K562 (cell line): ENCODE data around the gene NR1D2.

ENCODE experiments used
- ARNT ChIP-seq, 2 experiments: fragments of 450-650 bp; IDR thresholded peaks; 2 replicates each; pipeline ENCODE4 v1.6.1; 2016; ENCODE audit warnings: mild to moderate bottlenecking in 1 of 2
- TF ChIP-seq, protein P1 (sequence below), 3 experiments: IDR thresholded peaks in 2 of 3; conservative IDR thresholded peaks in 1 of 3; 2 replicates each; pipeline ENCODE4 v1.5.1; 2011 to 2012; ENCODE audit warnings: low read length in 3 of 3, mild to moderate bottlenecking in 3 of 3, control low read depth in 2 of 3, improper control_type of control experiment in 1 of 3, inconsistent platforms in 1 of 3, low read depth in 1 of 3, mixed read lengths in 1 of 3, moderate library complexity in 1 of 3; ENCODE audit not compliant: insufficient read depth in 2 of 3
- TF ChIP-seq, protein P2 (sequence below): fragments of 450-650 bp; formaldehyde crosslinking; IDR thresholded peaks from 2 replicates; pipeline ENCODE4 v1.4.0; 2022; ENCODE audit warnings: mild to moderate bottlenecking, moderate library complexity

DNA sequence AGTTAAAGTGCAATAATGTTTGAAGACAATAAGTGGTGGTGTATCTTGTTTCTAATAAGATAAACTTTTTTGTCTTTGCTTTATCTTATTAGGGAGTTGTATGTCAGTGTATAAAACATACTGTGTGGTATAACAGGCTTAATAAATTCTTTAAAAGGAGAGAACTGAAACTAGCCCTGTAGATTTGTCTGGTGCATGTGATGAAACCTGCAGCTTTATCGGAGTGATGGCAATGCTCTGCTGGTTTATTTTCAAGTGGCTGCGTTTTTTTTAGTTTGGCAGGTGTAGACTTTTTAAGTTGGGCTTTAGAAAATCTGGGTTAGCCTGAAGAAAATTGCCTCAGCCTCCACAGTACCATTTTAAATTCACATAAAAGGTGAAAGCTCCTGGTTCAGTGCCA is 25.5 kb upstream of the NR1D2 start:
- TF ChIP-seq, protein P1, sequence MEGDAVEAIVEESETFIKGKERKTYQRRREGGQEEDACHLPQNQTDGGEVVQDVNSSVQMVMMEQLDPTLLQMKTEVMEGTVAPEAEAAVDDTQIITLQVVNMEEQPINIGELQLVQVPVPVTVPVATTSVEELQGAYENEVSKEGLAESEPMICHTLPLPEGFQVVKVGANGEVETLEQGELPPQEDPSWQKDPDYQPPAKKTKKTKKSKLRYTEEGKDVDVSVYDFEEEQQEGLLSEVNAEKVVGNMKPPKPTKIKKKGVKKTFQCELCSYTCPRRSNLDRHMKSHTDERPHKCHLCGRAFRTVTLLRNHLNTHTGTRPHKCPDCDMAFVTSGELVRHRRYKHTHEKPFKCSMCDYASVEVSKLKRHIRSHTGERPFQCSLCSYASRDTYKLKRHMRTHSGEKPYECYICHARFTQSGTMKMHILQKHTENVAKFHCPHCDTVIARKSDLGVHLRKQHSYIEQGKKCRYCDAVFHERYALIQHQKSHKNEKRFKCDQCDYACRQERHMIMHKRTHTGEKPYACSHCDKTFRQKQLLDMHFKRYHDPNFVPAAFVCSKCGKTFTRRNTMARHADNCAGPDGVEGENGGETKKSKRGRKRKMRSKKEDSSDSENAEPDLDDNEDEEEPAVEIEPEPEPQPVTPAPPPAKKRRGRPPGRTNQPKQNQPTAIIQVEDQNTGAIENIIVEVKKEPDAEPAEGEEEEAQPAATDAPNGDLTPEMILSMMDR (IDR thresholded peaks at IDR 0.05 in 2 of 3, conservative IDR thresholded peaks at IDR 0.05 in 1 of 3; ENCODE audit: insufficient read depth in 2 of 3, low read depth in 1 of 3, low read length in 3 of 3): no peak
- TF ChIP-seq, protein P2, sequence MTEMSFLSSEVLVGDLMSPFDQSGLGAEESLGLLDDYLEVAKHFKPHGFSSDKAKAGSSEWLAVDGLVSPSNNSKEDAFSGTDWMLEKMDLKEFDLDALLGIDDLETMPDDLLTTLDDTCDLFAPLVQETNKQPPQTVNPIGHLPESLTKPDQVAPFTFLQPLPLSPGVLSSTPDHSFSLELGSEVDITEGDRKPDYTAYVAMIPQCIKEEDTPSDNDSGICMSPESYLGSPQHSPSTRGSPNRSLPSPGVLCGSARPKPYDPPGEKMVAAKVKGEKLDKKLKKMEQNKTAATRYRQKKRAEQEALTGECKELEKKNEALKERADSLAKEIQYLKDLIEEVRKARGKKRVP (CRISPR knock-in tag): no peak
- no peak for TF ChIP-seq ARNT (IDR thresholded peaks at IDR 0.05)
